Measurements from ENCODE around the gene METTL8. TPM values are rescaled to one million over a fixed set of nuclear protein-coding genes. Genes with fewer than 3 reads are reported as not detected.

The METTL8 gene
- total and polyA plus RNA-seq, 7 donors, result 3.0 to 15.5 (median 10.8) TPM

DNA sequence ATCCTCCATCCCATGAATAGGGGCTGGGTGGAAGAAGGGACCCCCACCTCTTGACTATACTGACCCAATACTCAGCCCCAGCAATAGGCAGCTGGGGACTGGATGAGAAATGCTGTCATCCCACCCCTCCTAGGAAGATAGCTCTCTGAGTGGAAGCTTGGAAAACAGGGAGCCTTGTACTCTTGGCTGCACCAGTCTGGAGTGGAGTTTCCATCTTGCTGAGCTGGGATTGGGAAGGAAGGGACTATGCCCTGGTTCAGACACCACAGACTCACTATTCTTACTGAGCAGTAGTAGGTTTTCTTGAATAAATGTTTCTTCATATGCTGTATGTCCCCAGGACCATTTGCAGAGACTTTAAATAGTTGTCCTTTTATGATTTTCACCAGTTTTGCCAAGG is 7.7 kb upstream of the METTL8 start:
- intact Hi-C loops (cut with DNase I), result no loop called here
- ATAC-seq (no peak), DNase-seq (no peak)

DNA sequence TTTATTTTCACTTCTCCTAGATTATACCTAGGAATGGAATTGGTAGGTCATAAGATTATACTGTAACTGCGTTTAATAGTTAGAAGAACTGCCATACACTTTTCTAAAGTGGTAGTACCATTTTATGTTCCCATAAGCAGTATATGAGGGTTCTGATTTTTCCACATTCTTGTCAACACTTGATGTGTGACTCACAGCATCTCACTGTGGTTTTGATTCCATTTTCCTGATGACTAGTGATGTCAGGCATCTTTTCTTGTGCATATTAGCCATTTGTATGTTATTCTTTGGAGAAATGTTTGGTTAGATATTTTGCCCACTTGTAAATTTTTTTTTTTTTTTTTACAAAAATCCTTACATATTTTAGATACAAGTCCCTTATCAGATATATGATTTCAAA is 2.5 kb upstream of the METTL8 start:
- DNase-seq, result no peak
- Histone ChIP-seq H3K27ac (no peak overlapping the region), H3K9me3 (no peaks in the 10 kb centered on the region), H3K4me1 (peaks cover 13% of the 10 kb centered on the region), H3K27me3 (ENCODE audit: insufficient read depth in 3 of 3, low read length in 2 of 3) (no peaks in the 10 kb centered on the region), H3K4me3 (no peak overlapping the region), H3K36me3 (ENCODE audit: insufficient read depth in 1 of 2, low read depth in 1 of 2) (peaks cover 4 to 55% of the 10 kb centered on the region in 2 donors)
- intact Hi-C loops (cut with DNase I), result no loop called here
- no peak for ATAC-seq
- 97 to 100% (median 100%) methylated on average over 1 of the region's 1 CpG for WGBS, 3 donors
- TF ChIP-seq, protein P1, sequence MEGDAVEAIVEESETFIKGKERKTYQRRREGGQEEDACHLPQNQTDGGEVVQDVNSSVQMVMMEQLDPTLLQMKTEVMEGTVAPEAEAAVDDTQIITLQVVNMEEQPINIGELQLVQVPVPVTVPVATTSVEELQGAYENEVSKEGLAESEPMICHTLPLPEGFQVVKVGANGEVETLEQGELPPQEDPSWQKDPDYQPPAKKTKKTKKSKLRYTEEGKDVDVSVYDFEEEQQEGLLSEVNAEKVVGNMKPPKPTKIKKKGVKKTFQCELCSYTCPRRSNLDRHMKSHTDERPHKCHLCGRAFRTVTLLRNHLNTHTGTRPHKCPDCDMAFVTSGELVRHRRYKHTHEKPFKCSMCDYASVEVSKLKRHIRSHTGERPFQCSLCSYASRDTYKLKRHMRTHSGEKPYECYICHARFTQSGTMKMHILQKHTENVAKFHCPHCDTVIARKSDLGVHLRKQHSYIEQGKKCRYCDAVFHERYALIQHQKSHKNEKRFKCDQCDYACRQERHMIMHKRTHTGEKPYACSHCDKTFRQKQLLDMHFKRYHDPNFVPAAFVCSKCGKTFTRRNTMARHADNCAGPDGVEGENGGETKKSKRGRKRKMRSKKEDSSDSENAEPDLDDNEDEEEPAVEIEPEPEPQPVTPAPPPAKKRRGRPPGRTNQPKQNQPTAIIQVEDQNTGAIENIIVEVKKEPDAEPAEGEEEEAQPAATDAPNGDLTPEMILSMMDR (IDR thresholded peaks at IDR 0.05), result no peak

More for the DNA sequence above, 7.7 kb upstream of the METTL8 start:
- no peaks in the 10 kb centered on the region for H3K27me3 ChIP-seq (ENCODE audit: insufficient read depth in 3 of 3, low read length in 2 of 3)
- H3K36me3 ChIP-seq (ENCODE audit: insufficient read depth in 1 of 2, low read depth in 1 of 2), result peaks cover 7 to 91% of the 10 kb centered on the region in 2 donors
- TF ChIP-seq, protein P1 (IDR thresholded peaks at IDR 0.05), result no peak
- no peaks in the 10 kb centered on the region for H3K9me3 ChIP-seq
- no peak overlapping the region for H3K4me3 ChIP-seq
- no peak overlapping the region for H3K27ac ChIP-seq
- H3K4me1 ChIP-seq, result no peaks in the 10 kb centered on the region

DNA sequence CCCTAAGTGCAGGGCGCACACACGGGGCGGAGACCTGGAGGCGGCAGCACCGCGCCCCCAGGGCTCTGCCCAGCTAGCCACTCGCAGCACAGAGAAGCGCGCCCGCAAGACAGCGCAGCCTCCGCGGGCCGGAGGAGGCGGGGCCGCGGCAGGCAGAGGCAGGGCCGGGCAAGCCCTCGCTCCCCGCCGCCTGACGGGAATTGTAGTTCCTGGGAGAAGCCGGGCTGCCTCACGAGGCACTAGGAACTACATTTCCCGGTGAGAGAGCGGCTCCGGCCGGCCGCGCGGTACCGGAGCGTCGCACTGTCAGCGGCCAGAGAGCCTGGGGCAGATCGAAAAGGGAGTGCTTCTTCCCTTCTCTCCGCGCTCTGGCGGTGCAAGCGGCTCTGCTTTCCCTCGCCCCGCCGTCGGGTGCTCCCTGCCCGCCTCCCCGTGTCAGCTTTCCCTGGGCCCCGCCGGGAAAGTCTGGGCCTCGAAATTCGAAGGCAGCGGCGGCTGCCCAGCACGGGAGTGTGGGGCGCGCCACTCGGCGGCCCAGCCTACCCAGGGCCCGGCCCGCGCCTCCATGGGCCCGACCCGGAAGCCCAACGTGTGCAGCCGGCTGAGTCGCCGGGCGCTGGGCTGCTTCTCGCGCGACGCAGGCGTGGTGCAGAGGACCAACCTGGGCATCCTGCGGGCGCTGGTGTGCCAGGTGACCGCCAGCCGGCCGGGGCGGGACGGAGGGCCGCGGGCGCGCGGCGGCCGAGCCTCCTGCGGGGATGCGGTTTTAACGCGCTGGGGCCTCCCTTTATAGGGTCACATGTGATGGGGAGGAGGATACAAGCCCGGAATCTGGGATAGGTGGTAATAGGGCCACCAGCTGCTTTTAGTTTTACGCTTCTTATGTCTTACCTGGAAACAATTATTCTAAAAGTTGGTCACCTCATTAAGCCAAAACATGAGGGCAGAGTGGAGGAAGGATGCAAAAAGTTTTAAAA is 511 bp upstream of the METTL8 start, which contains the start of gene DCAF17:
DCAF17 (plus strand) TSS at position 214 of the 977 bp plus-strand sequence; CDS start at position 566, 352 bp downstream.
- DNase-seq, result peak; percentile 96 to 98
- intact Hi-C loops (cut with DNase I), result loop anchor here (5.0 kb wide), 2 partner anchors 272 to 462 kb away; partner anchors contain the start of gene TLK1 (in 2 of the 2)
- peaks cover 13% of the 10 kb centered on the region for H3K4me1 ChIP-seq
- peaks cover 0 to 36% of the 10 kb centered on the region in 2 donors for H3K36me3 ChIP-seq (ENCODE audit: insufficient read depth in 1 of 2, low read depth in 1 of 2)
- peak within 1 kb of the TSS; percentile 87 for H3K4me3 ChIP-seq
- H3K9me3 ChIP-seq, result no peaks in the 10 kb centered on the region
- 0 to 1% (median 0%) methylated on average over 75 to 92 of the region's 92 CpGs for WGBS, 3 donors
- no peaks in the 10 kb centered on the region for H3K27me3 ChIP-seq (ENCODE audit: insufficient read depth in 3 of 3, low read length in 2 of 3)
- peak within 1 kb of the TSS; percentile 98 for H3K27ac ChIP-seq
- ATAC-seq, result peak; percentile 97 to 98 (median 98)
- TF ChIP-seq, protein P1 (IDR thresholded peaks at IDR 0.05), result no peak

- peaks cover 13% of the 10 kb centered on the region for H3K4me1 ChIP-seq
- peak overlapping the region; percentile 87 for H3K4me3 ChIP-seq
- DNase-seq (peak in 1 of 2 donors; percentile 20), ATAC-seq (peak in 1 of 4 donors; percentile 31)
- peaks cover 0 to 26% of the 10 kb centered on the region in 2 donors for H3K36me3 ChIP-seq (ENCODE audit: insufficient read depth in 1 of 2, low read depth in 1 of 2)
- H3K27me3 ChIP-seq (ENCODE audit: insufficient read depth in 3 of 3, low read length in 2 of 3), result no peaks in the 10 kb centered on the region
- TF ChIP-seq, protein P1 (IDR thresholded peaks at IDR 0.05), result no peak
- peak overlapping the region; percentile 98 for H3K27ac ChIP-seq
- 29 to 31% (median 29%) methylated on average over 20 of the region's 20 CpGs for WGBS, 3 donors
- H3K9me3 ChIP-seq, result no peaks in the 10 kb centered on the region
- intact Hi-C loops (cut with DNase I), result loop anchor here (5.0 kb wide), 2 partner anchors 271 to 461 kb away; partner anchors contain the start of gene TLK1 (in 2 of the 2)
Measured at GRCh38 chr2:171432969-171433762, 624 bp downstream of the METTL8 start.

Data from psoas muscle (tissue), 8 donors.